DOHH2 (cell line): ENCODE data around the gene LGR6.

Experiments used
- H3F3A ChIP-seq: fragments of 200-600 bp; sonication (generic), shearing (Covaris generic); 2 replicates; pipeline ENCODE4 v1.6.0; 2016; ENCODE audit warnings: antibody characterized with exemption, mild to moderate bottlenecking; ENCODE audit not compliant: control insufficient read depth, insufficient read depth
- H3K27ac ChIP-seq: fragments of 200-600 bp; sonication (generic); 2 replicates; pipeline ENCODE4 v1.5.1; 2014; ENCODE audit warnings: low read depth, mild to moderate bottlenecking, low read length, moderate library complexity
- H3K27me3 ChIP-seq: fragments of 200-600 bp; sonication (generic); 2 replicates; pipeline ENCODE4 v1.6.1; 2014; ENCODE audit warnings: mild to moderate bottlenecking, low read length, mixed read lengths; ENCODE audit not compliant: control insufficient read depth
- H3K36me3 ChIP-seq: fragments of 200-600 bp; sonication (generic); 2 replicates; pipeline ENCODE4 v1.6.1; 2014; ENCODE audit warnings: mild to moderate bottlenecking, low read length, moderate library complexity, mixed read lengths; ENCODE audit not compliant: control insufficient read depth
- H3K4me1 ChIP-seq: fragments of 200-600 bp; sonication (generic); 2 replicates; pipeline ENCODE4 v1.6.1; 2014; ENCODE audit warnings: mild to moderate bottlenecking, low read length, mixed read lengths; ENCODE audit not compliant: control insufficient read depth
- H3K4me2 ChIP-seq: fragments of 200-600 bp; sonication (generic); 2 replicates; pipeline ENCODE4 v1.6.0; 2014; ENCODE audit warnings: mild to moderate bottlenecking, low read length, moderate library complexity
- H3K4me3 ChIP-seq: fragments of 200-600 bp; sonication (generic); 2 replicates; pipeline ENCODE4 v1.5.1; 2014; ENCODE audit warnings: mild to moderate bottlenecking, low read length, mixed read lengths
- H3K79me2 ChIP-seq: fragments of 200-600 bp; sonication (generic); 2 replicates; pipeline ENCODE4 v1.6.1; 2014; ENCODE audit warnings: mild to moderate bottlenecking, low read length, mixed read lengths; ENCODE audit not compliant: control insufficient read depth
- H3K9me2 ChIP-seq: fragments of 200-600 bp; sonication (generic); replicated peaks from 2 replicates; pipeline ENCODE4 v1.6.1; 2014; ENCODE audit warnings: mild to moderate bottlenecking, low read length, mixed read lengths; ENCODE audit not compliant: control insufficient read depth
- H3K9me3 ChIP-seq: fragments of 200-600 bp; sonication (generic); 2 replicates; pipeline ENCODE4 v1.6.1; 2014; ENCODE audit warnings: antibody characterized with exemption, low read length, mixed read lengths; ENCODE audit not compliant: control insufficient read depth, insufficient read depth
- H4K20me1 ChIP-seq: fragments of 200-600 bp; sonication (generic); 2 replicates; pipeline ENCODE4 v1.6.0; 2014; ENCODE audit warnings: low read depth, mild to moderate bottlenecking, antibody characterized with exemption, low read length, moderate library complexity; ENCODE audit not compliant: control insufficient read depth, insufficient read depth
- CTCF ChIP-seq: fragments of 200-600 bp; sonication (generic); IDR thresholded peaks from one replicate; pipeline ENCODE4 v1.5.1; 2014; ENCODE audit warnings: antibody characterized with exemption, mild to moderate bottlenecking, low read depth, low read length; ENCODE audit not compliant: poor library complexity, severe bottlenecking
- EZH2phosphoT487 ChIP-seq: fragments of 200-600 bp; sonication (generic); IDR thresholded peaks from 2 replicates; pipeline ENCODE4 v1.6.1; 2017; ENCODE audit warnings: borderline replicate concordance, mild to moderate bottlenecking, antibody characterized with exemption, low read length, moderate library complexity, mixed read lengths

LGR6 gene

GRCh38 chr1:202225131-202225530 is 31.5 kb downstream of the LGR6 start:
- Histone ChIP-seq H3K4me1 (peaks cover 8% of the 10 kb centered on the region), H3K79me2 (no peaks in the 10 kb centered on the region), H3K36me3 (no peaks in the 10 kb centered on the region), H3K27me3 (0 out of 2 replicates have a peak, but pooled peaks cover 6% of the 10 kb centered on the region), H4K20me1 (no peaks in the 10 kb centered on the region), H3K4me2 (no peak overlapping the region), H3K9me3 (no peaks in the 10 kb centered on the region), H3K27ac (no peak overlapping the region), H3F3A (no peaks in the 10 kb centered on the region), H3K4me3 (no peak overlapping the region), H3K9me2 (no peaks in the 10 kb centered on the region)
- TF ChIP-seq CTCF (no peak), EZH2phosphoT487 (no peak)

GRCh38 chr1:202227053-202227672 is 33.6 kb downstream of the LGR6 start:
- Histone ChIP-seq H3K4me1 (peaks cover 8% of the 10 kb centered on the region), H3K4me3 (no peak overlapping the region), H3K79me2 (no peaks in the 10 kb centered on the region), H3F3A (no peaks in the 10 kb centered on the region), H4K20me1 (no peaks in the 10 kb centered on the region), H3K9me3 (no peaks in the 10 kb centered on the region), H3K27ac (no peak overlapping the region), H3K9me2 (no peaks in the 10 kb centered on the region), H3K4me2 (no peak overlapping the region), H3K27me3 (0 out of 2 replicates have a peak, but pooled peaks cover 3% of the 10 kb centered on the region), H3K36me3 (no peaks in the 10 kb centered on the region)
- TF ChIP-seq EZH2phosphoT487 (no peak), CTCF (no peak)

GRCh38 chr1:202227997-202228401 is 34.4 kb downstream of the LGR6 start:
- Histone ChIP-seq H3K27me3 (peaks cover 8% of the 10 kb centered on the region; the same call in 1 of the 2 replicates), H3K9me2 (no peaks in the 10 kb centered on the region), H3K27ac (no peak overlapping the region), H3K79me2 (no peaks in the 10 kb centered on the region), H3K36me3 (no peaks in the 10 kb centered on the region), H4K20me1 (no peaks in the 10 kb centered on the region), H3K9me3 (no peaks in the 10 kb centered on the region), H3K4me1 (peaks cover 8% of the 10 kb centered on the region), H3K4me3 (no peak overlapping the region), H3K4me2 (no peak overlapping the region), H3F3A (no peaks in the 10 kb centered on the region)
- no peak for TF ChIP-seq EZH2phosphoT487
- TF ChIP-seq CTCF, result no peak
